HCT116 (cell line): ENCODE results near the gene FMO2. TPM values are rescaled to one million over a fixed set of nuclear protein-coding genes. Genes with fewer than 3 reads are reported as not detected.

Experiments
- ATAC-seq: fragments of 200-7000 bp; cut with Tn5 transposase; 2 replicates; pipeline ENCODE4 v1.9.1; 2020; ENCODE audit warnings: mild to moderate bottlenecking, moderate library complexity
- BruUV-seq: library from RNA; stranded (reverse); fragments of 400-500 nt; replicated peaks from 2 replicates; lab custom pipeline; 2021; lab: Mats Ljungman, UMichigan
- CTCF ChIA-PET: fragments of 300-600 bp; sonication (Branson Sonifier 250); formaldehyde crosslinking; loops from one replicate; lab custom pipeline; 2021; ENCODE audit warnings: antibody characterized with exemption; lab: Charles Lee
- POLR2A ChIA-PET: fragments of 300-600, 350-600 bp; sonication (Branson Sonifier 250); formaldehyde crosslinking; loops from one replicate; lab custom pipeline; 2021; ENCODE audit warnings: antibody characterized with exemption; lab: Charles Lee
- RAD21 ChIA-PET, 2 experiments: fragments of 300-600 bp; sonication (Branson Sonifier 250); formaldehyde crosslinking; loops; one replicate each; lab custom pipeline; 2023; ENCODE audit warnings: low total read pairs in 2 of 2; ENCODE audit not compliant: uncharacterized antibody in 2 of 2, unreplicated experiment in 2 of 2, low non-redundant PET in 1 of 2; lab: Charles Lee
- DNase-seq: peaks from one replicate; pipeline ENCODE4 v3.0.0-alpha.2; 2010; ENCODE audit warnings: low read depth, low spot score
- H2AFZ ChIP-seq: fragments of 200-600 bp; shearing (Covaris generic), sonication (generic); 2 replicates; pipeline ENCODE4 v1.6.1; 2017; ENCODE audit warnings: low read depth, mixed run types, mixed read lengths, antibody characterized with exemption, low read length; ENCODE audit not compliant: poor library complexity, severe bottlenecking
- H3K27ac ChIP-seq: 2 replicates; pipeline ENCODE4 v1.5.1; 2012; ENCODE audit warnings: low read depth, low read length
- H3K27me3 ChIP-seq: fragments of 200-600 bp; sonication (generic); 2 replicates; pipeline ENCODE4 v1.6.1; 2016; ENCODE audit warnings: mixed run types, low read length, mixed read lengths; ENCODE audit not compliant: insufficient read depth
- H3K36me3 ChIP-seq, 2 experiments: fragments of 200-500 bp in 1 of 2; fragments of 200-600 bp in 1 of 2; sonication (Bioruptor generic) in 1 of 2; sonication (generic) in 1 of 2; 2 replicates each; pipeline versions ENCODE4 v1.5.1 to v1.6.1; 2014 to 2016; ENCODE audit warnings: low read length in 2 of 2, inconsistent platforms in 1 of 2, mixed read lengths in 1 of 2, mixed run types in 1 of 2; ENCODE audit not compliant: insufficient read depth in 2 of 2, control insufficient read depth in 1 of 2
- H3K4me1 ChIP-seq, 2 experiments: fragments of 200-600 bp in 1 of 2; sonication (generic) in 1 of 2; 2 replicates each; pipeline versions ENCODE4 v1.5.1 to v1.6.1; 2012 to 2017; ENCODE audit warnings: low read length in 2 of 2, inconsistent platforms in 1 of 2, mild to moderate bottlenecking in 1 of 2, mixed read lengths in 1 of 2, mixed run types in 1 of 2, moderate library complexity in 1 of 2; ENCODE audit not compliant: insufficient read depth in 2 of 2, control insufficient read depth in 1 of 2
- H3K4me2 ChIP-seq: fragments of 200-600 bp; sonication (generic); 2 replicates; pipeline ENCODE4 v1.6.1; 2017; ENCODE audit warnings: mixed run types, low read length, mixed read lengths
- H3K4me3 ChIP-seq, 2 experiments: fragments of 200-600 bp in 1 of 2; sonication (generic) in 1 of 2; replicated peaks in 1 of 2; 2 replicates each; pipeline ENCODE4 v1.5.1; 2011 to 2016; ENCODE audit warnings: low read length in 2 of 2, control low read depth in 1 of 2, low read depth in 1 of 2, mild to moderate bottlenecking in 1 of 2, mixed read lengths in 1 of 2, mixed run types in 1 of 2
- H3K79me2 ChIP-seq: fragments of 200-600 bp; sonication (generic); 2 replicates; pipeline ENCODE4 v1.6.1; 2017; ENCODE audit warnings: mild to moderate bottlenecking, mixed run types, low read length, moderate library complexity, mixed read lengths; ENCODE audit not compliant: insufficient read depth
- H3K9ac ChIP-seq: fragments of 200-600 bp; sonication (generic); 2 replicates; pipeline ENCODE4 v1.6.1; 2016; ENCODE audit warnings: low read length, mixed read lengths
- H3K9me2 ChIP-seq: fragments of 200-600 bp; sonication (generic), shearing (Covaris generic); 2 replicates; pipeline ENCODE4 v1.6.1; 2017; ENCODE audit warnings: mixed run types, mild to moderate bottlenecking, moderate library complexity; ENCODE audit not compliant: insufficient read depth
- H3K9me3 ChIP-seq, 2 experiments: fragments of 200-500 bp in 1 of 2; fragments of 200-600 bp in 1 of 2; sonication (Bioruptor generic) in 1 of 2; sonication (generic) in 1 of 2; 2 replicates each; pipeline ENCODE4 v1.6.1; 2014 to 2017; ENCODE audit warnings: low read length in 2 of 2, mixed read lengths in 2 of 2, inconsistent platforms in 1 of 2, low read depth in 1 of 2, mild to moderate bottlenecking in 1 of 2, mixed run types in 1 of 2, moderate library complexity in 1 of 2; ENCODE audit not compliant: control insufficient read depth in 1 of 2, insufficient read depth in 1 of 2
- H4K20me1 ChIP-seq: fragments of 200-600 bp; sonication (generic), shearing (Covaris generic); 2 replicates; pipeline ENCODE4 v1.6.1; 2017; ENCODE audit warnings: mixed run types, mild to moderate bottlenecking, moderate library complexity; ENCODE audit not compliant: insufficient read depth
- CBX3 ChIP-seq: IDR thresholded peaks from 2 replicates; pipeline ENCODE4 v1.6.1; 2012; ENCODE audit warnings: low read depth
- CTCF ChIP-seq, 3 experiments: fragments of 200-600 bp in 1 of 3; sonication (generic) in 1 of 3; IDR thresholded peaks in 2 of 3; conservative IDR thresholded peaks in 1 of 3; 2 replicates each; pipeline ENCODE4 v1.5.1; 2012 to 2017; ENCODE audit warnings: low read depth in 2 of 3, low read length in 2 of 3, antibody characterized with exemption in 1 of 3, borderline replicate concordance in 1 of 3, control low read depth in 1 of 3, mild to moderate bottlenecking in 1 of 3, mixed read lengths in 1 of 3, mixed run types in 1 of 3, moderate library complexity in 1 of 3; ENCODE audit not compliant: insufficient read depth in 1 of 3
- EGR1 ChIP-seq: IDR thresholded peaks from 2 replicates; pipeline ENCODE4 v1.6.1; 2012; ENCODE audit warnings: low read depth
- ELF1 ChIP-seq: IDR thresholded peaks from 2 replicates; pipeline ENCODE4 v1.6.1; 2012; ENCODE audit warnings: low read depth, borderline replicate concordance
- EZH2 ChIP-seq: fragments of 200-600 bp; sonication (generic); IDR thresholded peaks from 2 replicates; pipeline ENCODE4 v1.6.1; 2017; ENCODE audit warnings: antibody characterized with exemption, mixed run types
- EZH2phosphoT487 ChIP-seq: fragments of 200-600 bp; IDR thresholded peaks from 2 replicates; pipeline ENCODE4 v1.6.1; 2018; ENCODE audit warnings: antibody characterized with exemption, borderline replicate concordance
- MAX ChIP-seq: IDR thresholded peaks from 2 replicates; pipeline ENCODE4 v1.6.1; 2012
- POLR2AphosphoS5 ChIP-seq: IDR thresholded peaks from 2 replicates; pipeline ENCODE4 v1.6.1; 2011; ENCODE audit warnings: mild to moderate bottlenecking, low read depth, low read length, moderate library complexity
- RAD21 ChIP-seq: IDR thresholded peaks from 2 replicates; pipeline ENCODE4 v1.6.1; 2012; ENCODE audit warnings: low read depth, mild to moderate bottlenecking
- SP1 ChIP-seq: IDR thresholded peaks from 2 replicates; pipeline ENCODE4 v1.6.1; 2012; ENCODE audit warnings: low read depth
- SRF ChIP-seq: IDR thresholded peaks from 2 replicates; pipeline ENCODE4 v1.6.1; 2012; ENCODE audit warnings: low read depth
- YY1 ChIP-seq: IDR thresholded peaks from 2 replicates; pipeline ENCODE4 v1.6.1; 2011; ENCODE audit warnings: low read length, low read depth, moderate library complexity, mild to moderate bottlenecking; ENCODE audit not compliant: insufficient replicate concordance; ENCODE audit errors: extremely low read depth
- ZBTB33 ChIP-seq: IDR thresholded peaks from 2 replicates; pipeline ENCODE4 v1.6.1; 2011; ENCODE audit warnings: mild to moderate bottlenecking, low read length, moderate library complexity; ENCODE audit not compliant: insufficient replicate concordance; ENCODE audit errors: extremely low read depth
- ZNF274 ChIP-seq: fragments of 200-500 bp; sonication (Bioruptor generic); IDR thresholded peaks from 2 replicates; pipeline ENCODE4 v1.6.1; 2014; ENCODE audit warnings: mild to moderate bottlenecking, low read depth, low read length, inconsistent platforms
- intact Hi-C: fragments of 100-400 bp; cut with micrococcal nuclease; formaldehyde crosslinking; loops from 2 replicates; pipeline ENCODE4 v1.10.0; 2022
- total RNA-seq: library from RNA; stranded (reverse); gene quantifications from one replicate; pipeline ENCODE4 v1.2.1, GENCODE V29; 2021; ENCODE audit not compliant: unreplicated experiment

FMO2 gene
- total RNA-seq, 1 experiment from 2014 or later = 0.30 TPM

- H3K9me2 ChIP-seq = no peaks in the 10 kb centered on the region
- DNase-seq (peak; percentile 45), ATAC-seq (peak; percentile 93)
- no TSS peak for BruUV-seq
- no peak overlapping the region for H3K4me3 ChIP-seq
- no peak overlapping the region for H3K27ac ChIP-seq
- TF ChIP-seq ZNF274 (no peak), EZH2phosphoT487 (no peak), SRF (no peak), ELF1 (no peak), EGR1 (no peak), POLR2AphosphoS5 (no peak), EZH2 (no peak), RAD21 (peak; percentile 64), YY1 (no peak), ZBTB33 (no peak), SP1 (no peak), CBX3 (peak; percentile 42; the same call in 1 of the 2 replicates), MAX (no peak), CTCF (IDR thresholded peaks at IDR 0.05 in 2 of 3, conservative IDR thresholded peaks at IDR 0.05 in 1 of 3; ENCODE audit: borderline replicate concordance in 1 of 3, insufficient read depth in 1 of 3, low read depth in 2 of 3, low read length in 2 of 3) (peak; percentile 66 to 88 (median 82))
- no peak overlapping the region for H2AFZ ChIP-seq
- H4K20me1 ChIP-seq = no peaks in the 10 kb centered on the region
- no peaks in the 10 kb centered on the region for H3K9me3 ChIP-seq
- intact Hi-C loops = loop anchor here (5.0 to 10.0 kb wide), 3 partner anchors 67 to 469 kb away; partner anchors contain the start of gene FMO4
- CTCF ChIA-PET = interaction anchor here (0.6 to 2.4 kb wide), 12 partner anchors 9 to 279 kb away, joined by 3 to 20 read pairs (median 5); partner anchors contain the start of gene FMO4
- no peak overlapping the region for H3K9ac ChIP-seq
- RAD21 ChIA-PET = interaction anchor here (1.9 to 2.1 kb wide), 2 partner anchors 68 kb away, joined by 6 to 13 read pairs; partner anchors contain the start of gene FMO4 (in 2 of the 2)
- no peaks in the 10 kb centered on the region for H3K36me3 ChIP-seq
- no peaks in the 10 kb centered on the region for H3K27me3 ChIP-seq
- POLR2A ChIA-PET = no interaction called here
- no peaks in the 10 kb centered on the region for H3K4me1 ChIP-seq
- H3K4me2 ChIP-seq = no peak overlapping the region
- H3K79me2 ChIP-seq = no peaks in the 10 kb centered on the region
Observed at GRCh38 chr1:171245458-171246064, 60.5 kb downstream of the FMO2 start.
